Tongue (tissue), 2 donors: ENCODE results near the gene SCNN1A. TPM values are rescaled to one million over a fixed set of nuclear protein-coding genes. Genes with fewer than 3 reads are reported as not detected.

Experiments used
- DNase-seq: peaks from one replicate; pipeline ENCODE4 v3.0.0-alpha.2; 2015
- total RNA-seq: library from RNA; depleted of rRNA; stranded (reverse); fragments of >200 nt; gene quantifications from one replicate; pipeline ENCODE4 v1.2.3, GENCODE V29; 2014

SCNN1A gene
- total RNA-seq, 1 donor from 2014 or later = 35.9 TPM

DNA sequence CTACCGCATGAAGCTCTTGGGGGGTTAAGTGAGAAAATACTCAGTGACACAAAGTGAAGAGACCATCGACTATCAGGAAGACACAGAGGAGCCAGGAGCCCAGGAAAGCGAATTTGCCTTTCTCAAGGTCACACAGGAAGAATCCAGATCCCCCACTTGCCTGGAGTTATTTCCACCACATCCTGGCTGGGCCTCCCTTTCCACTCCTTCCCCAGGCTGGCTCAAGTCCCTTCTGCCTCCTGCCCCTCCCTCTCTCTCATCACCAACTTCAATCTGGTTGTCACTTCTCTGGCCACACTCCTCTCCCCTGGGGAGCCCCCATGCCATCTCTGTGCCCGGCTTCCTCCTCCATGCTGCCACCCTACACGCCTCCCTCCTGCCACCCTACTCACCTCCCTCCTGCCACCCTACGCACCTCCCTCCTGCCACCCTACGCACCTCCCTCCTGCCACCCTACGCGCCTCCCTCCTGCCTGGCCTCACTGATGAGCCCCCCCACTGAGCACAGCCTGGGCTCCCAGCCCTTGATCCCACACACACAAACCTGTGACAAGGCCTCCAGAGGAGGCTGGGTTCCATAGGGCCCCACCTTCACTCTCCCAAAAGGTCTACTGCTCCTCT lies 6.3 kb downstream of the SCNN1A start:
- DNase-seq = no peak

DNA sequence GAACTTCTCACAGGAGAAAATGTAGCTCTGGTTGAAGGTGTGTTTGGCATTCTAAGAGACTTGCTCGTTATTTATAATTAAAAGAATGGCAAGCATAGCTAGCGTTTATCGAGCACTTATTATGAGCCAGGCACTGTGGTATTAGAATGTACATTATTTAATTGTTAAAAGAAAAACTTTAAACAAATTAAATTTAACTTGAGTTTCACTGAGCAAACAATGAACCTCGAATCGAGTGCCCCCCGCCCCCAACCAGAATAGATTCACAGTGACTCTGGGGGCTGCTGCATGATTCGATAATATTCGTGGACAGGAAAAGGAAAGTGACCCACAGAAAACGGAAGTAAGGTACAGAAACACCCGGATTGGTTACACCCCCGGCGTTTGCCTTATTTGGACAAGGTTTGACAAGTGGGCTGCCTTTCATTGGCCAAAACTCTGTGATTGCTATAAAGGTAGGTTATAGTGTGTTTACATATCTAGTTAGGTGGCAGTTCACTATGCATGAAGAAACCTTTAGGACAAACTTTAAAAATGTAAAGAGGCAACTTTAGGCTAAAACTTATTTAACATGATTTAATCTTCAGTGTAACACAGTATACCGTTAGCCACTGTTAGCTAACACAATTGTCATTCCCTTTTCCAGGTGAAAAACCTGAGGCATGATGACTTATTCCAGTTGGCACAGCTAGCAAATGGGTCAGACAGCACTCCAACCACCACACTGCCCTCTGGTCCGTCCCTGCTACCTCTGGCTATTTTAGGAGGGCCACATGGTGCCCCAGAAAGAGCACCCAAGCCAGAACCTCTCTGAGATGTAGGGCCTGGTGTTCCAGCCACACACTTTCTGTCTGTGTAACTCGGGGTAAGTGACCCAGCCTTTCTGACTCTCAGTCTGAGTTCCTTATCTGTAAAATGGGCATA lies 7.1 kb downstream of the SCNN1A start:
- no peak for DNase-seq

DNA sequence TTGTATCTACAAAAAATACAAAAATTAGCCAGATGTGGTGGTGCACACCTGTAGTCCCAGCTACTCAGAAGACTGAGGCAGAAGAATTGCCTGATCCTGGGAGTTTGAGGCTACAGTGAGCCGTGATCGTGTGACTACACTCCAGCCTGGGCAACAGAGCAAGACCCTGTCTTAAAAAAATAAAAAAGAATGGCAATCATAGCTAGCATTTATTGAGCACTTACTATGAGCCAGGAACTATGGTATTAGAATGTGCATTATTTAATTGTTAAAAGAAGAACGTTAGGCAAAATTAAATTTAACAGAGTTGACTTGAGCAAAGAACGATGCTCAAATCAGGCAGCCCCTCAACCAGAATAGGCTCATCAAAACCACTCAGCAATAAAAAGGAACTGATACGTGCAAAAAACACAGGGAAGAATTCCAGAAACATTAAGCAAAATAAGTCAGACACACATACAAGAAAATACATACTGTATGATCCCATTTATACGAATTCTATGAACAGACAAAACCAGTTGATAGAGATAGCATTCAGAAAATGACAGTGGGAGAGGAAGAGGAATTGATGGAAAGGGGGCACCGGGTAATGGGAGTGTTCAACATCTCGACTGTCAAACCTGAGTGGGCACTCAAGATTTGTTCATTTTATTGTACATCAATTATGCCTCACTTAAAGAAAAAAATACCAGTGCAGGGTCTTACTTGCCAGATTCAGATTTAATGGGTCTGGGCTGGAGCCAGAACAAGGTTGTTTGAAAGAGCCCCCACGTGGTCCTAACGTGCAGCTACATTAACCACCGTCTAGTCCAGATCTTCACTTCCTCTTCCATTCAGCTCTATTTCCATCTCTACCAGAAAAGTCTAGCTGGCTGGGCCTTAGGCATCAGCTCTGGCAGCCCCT lies 8.0 kb downstream of the SCNN1A start:
- no peak for DNase-seq

DNA sequence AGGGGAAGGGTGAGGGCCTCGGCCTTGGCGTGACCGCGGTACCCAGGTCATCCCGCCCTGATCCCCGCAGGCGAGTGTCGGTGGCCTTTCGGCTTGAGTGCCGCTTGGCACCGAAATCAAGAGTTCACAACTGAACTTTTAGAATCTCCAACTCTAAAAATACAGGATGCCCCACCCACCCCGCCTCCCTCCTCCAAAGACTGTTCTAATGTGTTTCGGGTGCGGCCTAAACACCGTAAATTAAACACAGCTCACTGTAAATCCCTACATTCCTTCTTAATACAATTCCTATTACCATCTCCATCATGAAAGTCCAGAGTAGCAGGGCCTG lies 11.4 kb downstream of the SCNN1A start:
- no peak for DNase-seq

DNA sequence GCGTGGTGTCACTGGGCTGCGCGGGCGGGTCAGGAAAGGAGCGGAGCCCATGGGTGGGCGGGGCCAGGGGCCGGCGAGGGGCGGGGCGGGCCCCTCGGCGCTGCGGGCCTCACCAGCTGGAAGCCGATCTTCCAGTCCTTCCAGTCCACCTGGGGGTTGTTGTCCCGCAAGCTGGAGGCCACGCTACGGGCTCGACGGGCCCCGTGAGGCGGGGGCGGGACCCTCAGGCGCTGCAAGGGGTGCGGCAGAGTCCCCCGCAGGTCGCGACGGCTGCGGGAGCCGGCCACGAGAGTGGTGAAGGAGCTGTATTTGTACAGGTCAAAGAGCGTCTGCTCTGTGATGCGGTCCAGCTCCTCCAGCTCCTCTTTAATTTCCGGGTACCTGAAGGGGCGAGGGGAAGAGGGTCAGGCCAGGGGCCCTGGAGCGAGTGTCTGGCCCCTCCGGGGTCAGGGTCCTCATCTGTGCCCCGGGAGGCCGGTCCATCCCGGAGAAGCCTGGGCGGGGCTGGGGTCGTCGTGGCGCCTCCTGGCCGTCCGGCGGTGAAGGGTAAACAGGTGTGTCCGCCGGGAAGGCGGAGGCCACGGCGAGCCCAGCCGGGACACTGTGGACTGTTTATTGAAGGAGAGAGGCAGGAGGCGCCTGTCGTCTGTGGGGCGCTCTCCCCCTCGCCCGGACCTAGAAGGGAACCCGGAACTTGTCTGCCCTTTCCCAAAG lies 11.9 kb downstream of the SCNN1A start:
- peak; percentile 75 for DNase-seq

DNA sequence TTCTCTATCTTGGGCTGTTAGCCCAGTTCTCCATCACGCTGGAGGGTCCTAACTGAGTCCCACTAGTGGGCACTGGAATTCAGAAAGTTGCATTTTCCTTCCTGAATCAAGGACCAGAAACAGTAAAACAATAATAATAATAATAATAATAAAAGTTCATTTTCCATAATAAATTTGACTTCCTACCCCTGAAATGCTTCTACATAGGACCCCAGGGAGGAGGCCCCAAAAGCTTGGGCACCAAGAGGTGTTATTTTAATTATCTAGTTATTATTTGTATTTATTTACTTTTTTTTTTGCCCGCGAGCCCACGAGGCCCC lies 12.4 kb downstream of the SCNN1A start:
- DNase-seq = no peak

DNA sequence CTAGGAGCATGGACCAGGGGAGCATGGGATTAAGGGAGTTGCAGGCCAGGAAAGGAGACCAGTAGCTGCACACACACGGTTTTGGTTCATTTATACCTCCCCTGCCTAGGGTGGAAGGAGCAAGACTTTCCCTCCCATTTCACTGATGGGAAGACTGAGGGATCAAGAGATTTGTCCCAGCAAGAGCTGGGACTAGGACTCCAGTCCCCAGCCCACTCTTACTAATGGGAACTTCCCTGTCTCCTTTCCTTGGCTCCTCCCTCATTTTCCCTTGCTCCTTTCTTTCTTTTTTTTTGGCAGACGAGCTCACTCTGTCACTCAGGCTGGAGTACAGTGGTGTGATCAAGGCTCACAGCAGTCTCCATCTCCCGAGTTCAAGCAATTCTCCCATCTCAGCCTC lies 13.0 kb downstream of the SCNN1A start:
- no peak for DNase-seq

DNA sequence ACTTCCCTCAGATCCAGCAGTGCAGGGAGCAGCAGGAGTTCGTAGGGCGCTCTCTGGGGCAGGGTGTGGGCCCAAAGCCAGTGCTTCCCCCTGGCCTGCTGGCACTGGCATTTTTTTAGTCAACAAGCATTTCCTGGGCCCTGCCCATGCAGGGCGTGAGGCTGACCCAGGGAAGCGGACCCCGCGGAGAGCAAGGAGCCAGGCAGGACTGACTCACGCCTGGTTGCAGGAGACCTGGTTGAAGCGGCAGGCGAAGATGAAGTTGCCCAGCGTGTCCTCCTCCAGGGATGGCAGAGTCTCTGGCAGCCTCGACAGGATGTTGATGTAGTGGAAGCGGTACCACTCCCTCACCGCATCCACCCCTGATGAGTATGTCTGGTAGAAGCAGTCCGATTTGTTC lies 13.5 kb downstream of the SCNN1A start:
- DNase-seq = no peak

DNA sequence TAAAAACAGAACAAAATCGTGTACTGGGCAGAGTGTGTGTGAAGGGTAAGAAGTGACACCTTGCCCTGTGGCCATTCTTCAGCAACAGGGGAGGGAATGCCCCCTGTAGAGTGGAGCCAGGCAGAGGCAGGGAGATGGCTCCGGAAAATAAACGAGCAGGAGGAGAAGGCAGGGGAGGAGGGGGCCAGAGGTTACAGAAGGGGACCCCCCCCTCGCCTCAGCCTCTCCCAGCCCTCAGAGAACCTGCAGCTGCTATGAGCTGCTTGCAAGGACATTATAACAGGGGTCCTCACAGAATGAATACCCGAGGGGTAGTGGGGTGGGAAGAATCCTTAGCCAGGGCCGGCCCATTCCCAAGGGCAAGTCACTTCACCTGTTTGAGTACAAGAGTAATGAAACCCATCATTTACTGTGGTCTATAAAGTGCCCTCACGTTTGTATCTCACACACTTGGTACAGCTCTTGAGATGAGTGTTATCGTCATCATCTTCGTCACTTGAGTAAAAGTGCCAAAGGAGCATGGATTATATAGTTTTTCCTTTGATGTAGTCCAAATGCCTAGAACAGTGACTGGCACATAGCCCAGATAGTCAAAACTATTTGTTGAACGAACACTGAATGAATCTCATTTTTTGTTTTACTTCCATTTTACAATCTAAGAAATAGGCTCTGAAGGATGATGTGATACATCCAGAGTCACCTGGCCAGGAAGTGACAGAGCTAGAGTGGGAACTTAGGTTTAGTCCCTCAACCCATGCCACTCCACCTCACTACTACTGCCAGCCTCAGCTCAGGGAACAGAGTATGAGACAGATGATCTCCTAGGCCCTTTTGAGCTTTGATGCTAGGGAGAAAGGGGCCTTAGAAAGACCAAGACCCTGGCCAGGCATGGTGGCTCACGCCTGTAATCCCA lies 14.5 kb downstream of the SCNN1A start:
- no peak for DNase-seq

DNA sequence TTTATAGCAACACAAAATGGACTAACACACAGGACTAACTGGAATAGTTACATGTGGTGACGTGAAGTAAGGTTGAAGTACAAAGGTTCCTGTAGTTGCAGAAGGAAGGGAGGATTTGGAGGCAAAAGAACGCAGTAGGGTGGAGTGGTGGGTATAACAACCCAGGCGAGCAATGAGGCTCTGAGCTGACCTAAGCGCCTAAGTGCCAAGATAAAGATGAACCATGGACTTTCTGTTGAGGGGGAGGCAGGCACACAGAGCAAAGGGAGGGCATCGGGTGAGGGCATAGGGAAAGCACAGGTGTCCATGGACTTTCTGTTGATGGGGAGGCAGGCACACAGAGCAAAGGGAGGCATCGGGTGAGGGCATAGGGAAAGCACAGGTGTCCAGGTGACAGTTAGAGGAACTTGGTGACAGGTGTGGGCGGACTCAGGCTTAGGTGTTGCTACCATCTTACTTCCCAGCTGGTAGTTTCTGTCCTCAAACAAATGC lies 15.2 kb downstream of the SCNN1A start:
- no peak for DNase-seq

DNA sequence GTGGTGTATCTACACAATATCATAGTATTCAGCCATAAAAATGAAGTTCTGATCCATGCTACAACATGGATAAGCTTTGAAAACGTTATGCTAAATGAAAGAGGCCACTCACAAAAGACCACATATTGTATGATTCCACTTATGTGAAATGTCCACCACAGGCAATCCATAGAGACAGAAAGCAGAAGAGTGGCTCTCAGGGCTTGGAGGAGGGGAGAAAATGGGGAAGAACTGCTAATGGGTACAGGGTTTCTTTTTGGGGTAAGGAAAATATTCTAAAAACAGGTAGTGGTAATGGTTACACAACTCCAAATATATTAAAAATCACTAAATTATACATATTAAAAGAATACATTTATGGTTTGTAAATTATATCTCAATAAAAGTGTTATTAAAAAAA lies 16.5 kb downstream of the SCNN1A start:
- no peak for DNase-seq

DNA sequence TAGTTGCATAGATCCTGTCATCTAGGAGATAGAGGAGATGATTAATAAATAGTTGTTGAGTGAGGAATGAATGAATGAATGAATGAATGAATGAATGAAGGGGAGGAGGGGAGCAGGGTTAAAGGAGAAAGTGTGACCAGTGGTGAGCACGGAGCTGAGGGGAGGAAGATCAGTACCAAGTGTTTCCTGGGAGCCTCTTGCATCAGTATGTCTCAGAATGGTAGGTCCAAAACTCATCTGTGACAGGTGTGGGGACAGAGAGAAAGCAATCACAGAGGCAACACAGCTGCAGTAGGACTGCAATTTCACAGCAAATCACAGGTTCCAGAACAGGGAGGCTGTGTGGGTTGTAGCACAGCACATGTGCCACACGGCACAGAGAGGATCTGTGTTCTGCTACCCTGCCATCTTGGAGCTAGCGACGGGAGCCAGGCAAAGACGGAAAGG lies 19.0 kb downstream of the SCNN1A start:
- DNase-seq = no peak

DNA sequence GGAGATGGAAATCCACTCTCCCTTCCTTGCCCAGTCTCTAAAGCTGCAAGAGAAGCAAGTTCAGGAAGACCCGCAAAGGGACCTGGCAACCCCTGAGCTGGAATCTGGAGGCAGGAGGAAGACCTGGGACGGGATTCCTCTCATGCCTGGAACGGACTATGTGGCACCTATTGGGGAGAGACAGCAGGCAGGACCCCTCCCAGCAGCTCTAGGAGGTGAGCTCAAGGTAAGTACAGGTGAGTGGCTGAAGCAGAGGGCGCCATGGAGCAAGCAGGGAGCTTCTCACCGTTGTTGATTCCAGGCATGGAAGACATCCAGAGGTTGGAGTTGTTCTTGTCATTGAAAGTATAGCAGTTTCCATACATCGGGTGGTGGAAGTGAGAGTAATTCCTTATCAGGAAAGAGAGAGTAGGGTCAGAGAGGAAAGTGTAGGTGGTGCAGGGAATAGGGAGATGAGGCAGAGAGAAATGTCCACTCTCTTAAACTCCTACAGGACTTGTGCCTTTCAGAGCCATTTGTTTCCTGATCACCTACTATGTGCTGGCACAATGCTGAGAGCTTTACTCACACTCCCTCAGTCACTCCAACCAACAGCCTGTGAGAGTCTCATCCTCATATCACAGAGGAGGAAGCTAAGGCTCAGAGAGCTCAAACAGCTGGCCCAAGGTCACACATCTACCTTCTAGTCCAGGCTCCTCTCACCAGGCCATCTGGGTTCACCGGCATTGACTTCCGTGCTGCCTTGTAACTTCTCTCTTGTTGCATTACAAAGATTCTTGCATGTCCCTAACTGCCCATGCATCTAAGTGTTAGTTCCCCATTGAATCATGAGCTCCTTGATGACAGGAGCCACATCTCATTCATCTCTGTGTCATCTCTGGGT lies 19.6 kb downstream of the SCNN1A start:
- no peak for DNase-seq

DNA sequence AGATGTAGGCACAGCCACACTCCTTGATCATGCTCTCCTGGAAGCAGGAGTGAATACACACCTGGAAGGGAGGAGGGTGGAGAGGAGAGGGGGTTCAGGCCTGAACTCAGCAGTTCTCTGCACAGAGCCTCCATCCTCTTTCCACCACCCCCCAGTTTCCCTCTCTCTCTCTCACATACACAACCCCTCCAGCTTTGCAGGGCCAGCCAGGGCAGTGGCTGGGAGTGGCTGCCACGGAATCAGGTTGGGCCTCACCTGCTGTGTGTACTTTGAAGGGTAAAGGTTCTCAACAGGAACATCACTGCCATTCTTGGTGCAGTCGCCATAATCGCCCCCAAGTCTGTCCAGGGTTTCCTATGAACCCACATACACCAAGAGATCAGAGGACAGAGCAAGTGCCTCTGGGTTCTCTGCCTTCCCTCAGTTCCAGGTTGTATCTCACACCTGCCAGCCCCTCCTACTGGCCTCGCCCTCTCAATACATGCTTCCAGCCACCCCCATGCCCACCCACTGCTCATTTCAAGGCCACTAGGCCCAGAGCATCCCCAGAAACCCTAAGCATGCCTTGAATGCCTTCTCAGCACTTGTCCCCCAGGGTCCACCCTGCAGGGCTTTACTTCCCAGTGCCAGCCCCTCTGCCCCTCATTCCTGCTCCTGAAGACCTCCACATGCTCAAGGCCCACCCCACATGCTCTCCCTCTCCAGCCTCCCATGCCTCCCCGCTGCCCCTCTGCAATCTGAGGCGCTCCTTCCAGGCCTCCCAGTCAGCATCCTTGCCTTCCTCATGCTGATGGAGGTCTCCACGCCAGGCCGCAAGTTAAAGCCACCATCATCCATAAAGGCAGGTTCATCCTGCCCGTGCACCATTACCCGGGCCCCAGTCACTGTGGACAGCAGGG lies 20.6 kb downstream of the SCNN1A start:
- no peak for DNase-seq

DNA sequence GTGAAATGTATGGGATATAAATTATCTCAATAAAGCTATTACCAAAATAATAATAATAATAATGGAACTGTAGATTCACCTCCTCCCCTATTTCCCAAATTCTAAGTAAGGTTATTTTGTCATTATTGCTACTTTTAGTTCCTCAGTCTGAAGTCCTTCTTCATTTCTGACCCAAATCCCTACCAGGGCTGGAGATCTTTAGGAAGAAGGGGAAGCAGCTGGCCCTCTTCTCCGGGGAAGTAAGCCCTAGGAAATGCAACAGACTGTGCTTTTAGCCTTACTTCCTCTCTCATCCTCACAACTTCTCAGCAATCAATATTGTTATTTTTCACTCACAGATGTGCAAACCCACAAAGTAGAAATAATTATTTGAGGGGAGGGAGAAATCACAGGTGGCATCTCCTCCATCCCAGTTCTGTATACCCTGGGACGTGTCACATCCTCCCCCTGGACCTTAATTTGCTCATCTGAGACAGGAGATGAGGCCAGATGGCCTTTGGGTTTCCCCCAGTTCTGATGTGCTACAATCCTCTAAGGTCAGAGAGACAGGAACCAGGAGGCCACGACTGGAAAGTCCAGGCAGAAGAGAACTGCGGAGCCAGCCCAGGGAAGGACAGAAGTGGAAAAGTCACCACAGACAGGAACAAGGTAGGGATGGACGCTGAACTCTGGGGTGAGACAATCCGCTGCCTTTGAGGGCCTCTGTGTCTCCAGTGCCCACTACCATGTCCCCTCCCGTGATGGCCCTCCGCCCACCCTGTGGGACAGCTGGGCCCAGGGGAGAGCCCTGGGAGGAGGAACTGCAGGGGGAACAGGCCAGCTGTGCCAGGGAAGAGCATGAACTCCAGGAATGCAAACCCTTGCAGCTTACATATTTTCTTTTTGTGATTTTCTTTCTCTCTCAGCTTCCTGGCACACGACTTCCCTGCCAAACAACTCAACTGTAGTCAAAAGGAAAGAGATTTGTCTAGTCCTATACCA lies 22.9 kb downstream of the SCNN1A start:
- no peak for DNase-seq

DNA sequence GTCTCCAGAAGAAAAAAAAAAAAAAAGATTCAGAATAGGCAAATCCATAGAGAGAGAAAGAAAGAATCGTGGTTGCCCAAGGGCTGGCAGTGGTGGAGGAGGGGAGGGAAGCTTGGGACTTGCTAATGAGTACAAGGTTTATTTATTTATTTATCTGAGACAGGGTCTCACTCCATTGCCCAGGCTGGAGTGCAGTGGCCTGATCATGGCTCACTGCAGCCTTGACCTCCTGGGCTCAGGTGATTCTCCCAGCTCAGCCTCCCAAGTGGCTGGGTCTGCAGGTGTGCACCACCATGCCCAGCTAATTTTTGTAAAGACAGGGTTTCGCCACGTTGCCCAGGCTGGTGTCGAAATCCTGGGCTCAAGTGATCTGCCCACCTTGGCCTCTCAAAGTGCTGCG lies 23.7 kb downstream of the SCNN1A start:
- DNase-seq = no peak
